GM23338 (cell line): Measurements from ENCODE around the gene RMND1.

Experiments used
- EZH2 ChIP-seq: fragments of 200-600 bp; sonication (generic); IDR thresholded peaks from one replicate; pipeline ENCODE4 v1.8.0; 2017; ENCODE audit warnings: antibody characterized with exemption, mild to moderate bottlenecking, low read depth; ENCODE audit not compliant: unreplicated experiment
- EZH2phosphoT487 ChIP-seq: fragments of 200-600 bp; sonication (generic); IDR thresholded peaks from one replicate; pipeline ENCODE4 v1.8.1; 2018; ENCODE audit warnings: antibody characterized with exemption; ENCODE audit not compliant: unreplicated experiment
- POLR2AphosphoS5 ChIP-seq: IDR thresholded peaks from 2 replicates; pipeline ENCODE4 v1.6.1; 2016; ENCODE audit warnings: antibody characterized with exemption, low read depth
- ZNF331 ChIP-seq: fragments of 250-450 bp; sonication (Bioruptor Pico); IDR thresholded peaks from 2 replicates; pipeline ENCODE4 v1.5.0; 2020; ENCODE audit warnings: low read depth, mild to moderate bottlenecking, moderate library complexity
- TF ChIP-seq, protein P1 (sequence below): IDR thresholded peaks from 2 replicates; pipeline ENCODE4 v1.6.1; 2016; ENCODE audit warnings: antibody characterized with exemption
- TF ChIP-seq, protein P2 (sequence below), 2 experiments: fragments of 200-600 bp in 1 of 2; sonication (generic) in 1 of 2; conservative IDR thresholded peaks; 2 replicates each; pipeline versions ENCODE4 v1.5.1 to v1.6.1; 2016 to 2017; ENCODE audit warnings: antibody characterized with exemption in 2 of 2, low read depth in 2 of 2, mild to moderate bottlenecking in 2 of 2, moderate library complexity in 1 of 2
- TF ChIP-seq, protein P3 (sequence below): IDR thresholded peaks from one replicate; pipeline ENCODE4 v1.6.1; 2018; ENCODE audit warnings: antibody characterized with exemption; ENCODE audit not compliant: unreplicated experiment

DNA sequence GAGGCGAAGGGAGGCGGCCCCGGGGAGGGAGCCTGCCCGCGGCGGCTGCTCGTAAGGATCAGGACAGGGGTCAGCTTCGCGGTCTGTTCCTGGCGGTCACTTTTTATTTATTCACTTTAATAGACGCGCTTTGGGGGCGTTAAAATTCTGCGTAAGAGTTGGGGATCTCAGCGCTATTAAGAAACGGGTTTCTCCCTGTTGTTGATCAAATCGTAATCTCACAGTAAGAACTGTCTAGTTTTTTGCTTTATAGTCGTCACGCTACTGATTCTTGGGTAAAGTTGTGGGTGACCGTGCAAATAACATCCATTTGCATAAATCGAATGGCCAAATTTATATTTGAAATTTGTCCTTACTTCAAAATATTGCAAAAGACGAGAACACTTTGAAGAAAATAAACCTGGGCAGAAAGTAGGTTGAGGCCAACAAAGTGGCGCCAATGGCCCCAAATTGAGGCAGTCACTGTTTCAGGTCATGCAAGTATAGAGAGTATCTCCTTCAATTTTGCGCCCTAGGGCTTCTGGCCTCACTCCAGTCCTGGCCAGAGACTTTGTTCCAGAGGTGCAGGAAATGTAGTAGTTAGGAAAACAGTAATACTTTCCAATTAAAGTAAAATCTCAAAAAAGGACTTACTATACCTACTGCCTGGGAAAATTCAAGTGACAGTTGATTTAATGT is 963 bp upstream of the RMND1 start:
- no peak for TF ChIP-seq EZH2
- TF ChIP-seq, protein P1, sequence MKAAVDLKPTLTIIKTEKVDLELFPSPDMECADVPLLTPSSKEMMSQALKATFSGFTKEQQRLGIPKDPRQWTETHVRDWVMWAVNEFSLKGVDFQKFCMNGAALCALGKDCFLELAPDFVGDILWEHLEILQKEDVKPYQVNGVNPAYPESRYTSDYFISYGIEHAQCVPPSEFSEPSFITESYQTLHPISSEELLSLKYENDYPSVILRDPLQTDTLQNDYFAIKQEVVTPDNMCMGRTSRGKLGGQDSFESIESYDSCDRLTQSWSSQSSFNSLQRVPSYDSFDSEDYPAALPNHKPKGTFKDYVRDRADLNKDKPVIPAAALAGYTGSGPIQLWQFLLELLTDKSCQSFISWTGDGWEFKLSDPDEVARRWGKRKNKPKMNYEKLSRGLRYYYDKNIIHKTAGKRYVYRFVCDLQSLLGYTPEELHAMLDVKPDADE = no peak
- TF ChIP-seq EZH2phosphoT487 = no peak
- TF ChIP-seq, protein P2, sequence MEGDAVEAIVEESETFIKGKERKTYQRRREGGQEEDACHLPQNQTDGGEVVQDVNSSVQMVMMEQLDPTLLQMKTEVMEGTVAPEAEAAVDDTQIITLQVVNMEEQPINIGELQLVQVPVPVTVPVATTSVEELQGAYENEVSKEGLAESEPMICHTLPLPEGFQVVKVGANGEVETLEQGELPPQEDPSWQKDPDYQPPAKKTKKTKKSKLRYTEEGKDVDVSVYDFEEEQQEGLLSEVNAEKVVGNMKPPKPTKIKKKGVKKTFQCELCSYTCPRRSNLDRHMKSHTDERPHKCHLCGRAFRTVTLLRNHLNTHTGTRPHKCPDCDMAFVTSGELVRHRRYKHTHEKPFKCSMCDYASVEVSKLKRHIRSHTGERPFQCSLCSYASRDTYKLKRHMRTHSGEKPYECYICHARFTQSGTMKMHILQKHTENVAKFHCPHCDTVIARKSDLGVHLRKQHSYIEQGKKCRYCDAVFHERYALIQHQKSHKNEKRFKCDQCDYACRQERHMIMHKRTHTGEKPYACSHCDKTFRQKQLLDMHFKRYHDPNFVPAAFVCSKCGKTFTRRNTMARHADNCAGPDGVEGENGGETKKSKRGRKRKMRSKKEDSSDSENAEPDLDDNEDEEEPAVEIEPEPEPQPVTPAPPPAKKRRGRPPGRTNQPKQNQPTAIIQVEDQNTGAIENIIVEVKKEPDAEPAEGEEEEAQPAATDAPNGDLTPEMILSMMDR (conservative IDR thresholded peaks at IDR 0.05; ENCODE audit: low read depth in 2 of 2) = no peak
- no peak for TF ChIP-seq POLR2AphosphoS5
- no peak for TF ChIP-seq ZNF331 (CRISPR knock-in tag)
- TF ChIP-seq, protein P3, sequence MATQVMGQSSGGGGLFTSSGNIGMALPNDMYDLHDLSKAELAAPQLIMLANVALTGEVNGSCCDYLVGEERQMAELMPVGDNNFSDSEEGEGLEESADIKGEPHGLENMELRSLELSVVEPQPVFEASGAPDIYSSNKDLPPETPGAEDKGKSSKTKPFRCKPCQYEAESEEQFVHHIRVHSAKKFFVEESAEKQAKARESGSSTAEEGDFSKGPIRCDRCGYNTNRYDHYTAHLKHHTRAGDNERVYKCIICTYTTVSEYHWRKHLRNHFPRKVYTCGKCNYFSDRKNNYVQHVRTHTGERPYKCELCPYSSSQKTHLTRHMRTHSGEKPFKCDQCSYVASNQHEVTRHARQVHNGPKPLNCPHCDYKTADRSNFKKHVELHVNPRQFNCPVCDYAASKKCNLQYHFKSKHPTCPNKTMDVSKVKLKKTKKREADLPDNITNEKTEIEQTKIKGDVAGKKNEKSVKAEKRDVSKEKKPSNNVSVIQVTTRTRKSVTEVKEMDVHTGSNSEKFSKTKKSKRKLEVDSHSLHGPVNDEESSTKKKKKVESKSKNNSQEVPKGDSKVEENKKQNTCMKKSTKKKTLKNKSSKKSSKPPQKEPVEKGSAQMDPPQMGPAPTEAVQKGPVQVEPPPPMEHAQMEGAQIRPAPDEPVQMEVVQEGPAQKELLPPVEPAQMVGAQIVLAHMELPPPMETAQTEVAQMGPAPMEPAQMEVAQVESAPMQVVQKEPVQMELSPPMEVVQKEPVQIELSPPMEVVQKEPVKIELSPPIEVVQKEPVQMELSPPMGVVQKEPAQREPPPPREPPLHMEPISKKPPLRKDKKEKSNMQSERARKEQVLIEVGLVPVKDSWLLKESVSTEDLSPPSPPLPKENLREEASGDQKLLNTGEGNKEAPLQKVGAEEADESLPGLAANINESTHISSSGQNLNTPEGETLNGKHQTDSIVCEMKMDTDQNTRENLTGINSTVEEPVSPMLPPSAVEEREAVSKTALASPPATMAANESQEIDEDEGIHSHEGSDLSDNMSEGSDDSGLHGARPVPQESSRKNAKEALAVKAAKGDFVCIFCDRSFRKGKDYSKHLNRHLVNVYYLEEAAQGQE = no peak
